ENCODE measurements around the gene DNASE1L1. TPM values are rescaled to one million over a fixed set of nuclear protein-coding genes. Genes with fewer than 3 reads are reported as not detected.

DNASE1L1 gene
- total RNA-seq, 1 donor = 74.6 TPM

DNA sequence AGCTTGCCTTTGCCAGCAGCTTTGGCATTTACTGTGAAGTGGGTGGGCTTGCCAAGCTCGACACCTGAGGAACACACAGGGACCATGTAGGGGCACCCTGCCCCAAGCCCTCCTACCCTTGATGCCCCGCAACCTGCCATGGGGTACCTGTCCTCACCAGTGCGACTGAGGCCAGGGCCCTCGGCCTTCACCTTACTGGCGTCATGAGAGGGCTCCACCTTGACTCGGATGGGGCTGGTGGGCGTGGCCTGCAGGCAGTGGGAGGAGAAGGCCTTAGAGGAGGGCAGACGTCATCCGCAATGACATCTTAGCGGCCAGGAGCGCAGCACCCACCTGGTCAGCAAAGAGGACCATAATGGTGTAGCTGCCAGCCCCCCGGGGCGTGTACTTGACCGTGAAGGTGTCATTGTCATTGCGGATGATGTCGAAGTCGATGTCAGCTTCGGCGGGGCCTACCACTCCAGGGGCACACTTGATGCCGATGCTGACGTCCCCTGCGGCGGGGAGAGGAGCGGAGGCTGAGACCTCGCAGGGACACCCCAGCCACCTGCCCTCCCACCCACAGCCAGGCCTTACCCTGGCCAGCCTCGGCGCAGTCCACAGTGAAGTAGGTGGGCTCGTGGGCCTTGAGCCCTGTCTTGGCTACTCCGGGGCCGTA is 46.8 kb downstream of the DNASE1L1 start:
- DNase-seq (ENCODE audit: insufficient read length, low spot score, missing footprints) = no peak
- no peak overlapping the region for H3K4me3 ChIP-seq (ENCODE audit: insufficient read depth, low read length)
- peaks cover 67% of the 10 kb centered on the region for H4K20me1 ChIP-seq (ENCODE audit: insufficient read depth, low read length)
- no peaks in the 10 kb centered on the region for H3K27me3 ChIP-seq (ENCODE audit: insufficient read depth, low read length)
- H3K4me1 ChIP-seq (ENCODE audit: insufficient read depth, low read length) = no peaks in the 10 kb centered on the region
- no peaks in the 10 kb centered on the region for H3K9me3 ChIP-seq (ENCODE audit: low read depth, low read length)
- peaks cover 95% of the 10 kb centered on the region for H3K36me3 ChIP-seq (ENCODE audit: insufficient read depth, low read length)
- no peak overlapping the region for H2AFZ ChIP-seq (ENCODE audit: low read length)
- H3K79me2 ChIP-seq (ENCODE audit: insufficient read depth, low read length) = peaks cover 91% of the 10 kb centered on the region
- H3K27ac ChIP-seq (ENCODE audit: low read depth, low read length) = no peak overlapping the region
- no peak overlapping the region for H3K4me2 ChIP-seq (ENCODE audit: insufficient read depth, low read length)
- TF ChIP-seq, protein P1, sequence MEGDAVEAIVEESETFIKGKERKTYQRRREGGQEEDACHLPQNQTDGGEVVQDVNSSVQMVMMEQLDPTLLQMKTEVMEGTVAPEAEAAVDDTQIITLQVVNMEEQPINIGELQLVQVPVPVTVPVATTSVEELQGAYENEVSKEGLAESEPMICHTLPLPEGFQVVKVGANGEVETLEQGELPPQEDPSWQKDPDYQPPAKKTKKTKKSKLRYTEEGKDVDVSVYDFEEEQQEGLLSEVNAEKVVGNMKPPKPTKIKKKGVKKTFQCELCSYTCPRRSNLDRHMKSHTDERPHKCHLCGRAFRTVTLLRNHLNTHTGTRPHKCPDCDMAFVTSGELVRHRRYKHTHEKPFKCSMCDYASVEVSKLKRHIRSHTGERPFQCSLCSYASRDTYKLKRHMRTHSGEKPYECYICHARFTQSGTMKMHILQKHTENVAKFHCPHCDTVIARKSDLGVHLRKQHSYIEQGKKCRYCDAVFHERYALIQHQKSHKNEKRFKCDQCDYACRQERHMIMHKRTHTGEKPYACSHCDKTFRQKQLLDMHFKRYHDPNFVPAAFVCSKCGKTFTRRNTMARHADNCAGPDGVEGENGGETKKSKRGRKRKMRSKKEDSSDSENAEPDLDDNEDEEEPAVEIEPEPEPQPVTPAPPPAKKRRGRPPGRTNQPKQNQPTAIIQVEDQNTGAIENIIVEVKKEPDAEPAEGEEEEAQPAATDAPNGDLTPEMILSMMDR (IDR thresholded peaks at IDR 0.05; ENCODE audit: extremely low read depth, low read depth, low read length) = no peak

DNA sequence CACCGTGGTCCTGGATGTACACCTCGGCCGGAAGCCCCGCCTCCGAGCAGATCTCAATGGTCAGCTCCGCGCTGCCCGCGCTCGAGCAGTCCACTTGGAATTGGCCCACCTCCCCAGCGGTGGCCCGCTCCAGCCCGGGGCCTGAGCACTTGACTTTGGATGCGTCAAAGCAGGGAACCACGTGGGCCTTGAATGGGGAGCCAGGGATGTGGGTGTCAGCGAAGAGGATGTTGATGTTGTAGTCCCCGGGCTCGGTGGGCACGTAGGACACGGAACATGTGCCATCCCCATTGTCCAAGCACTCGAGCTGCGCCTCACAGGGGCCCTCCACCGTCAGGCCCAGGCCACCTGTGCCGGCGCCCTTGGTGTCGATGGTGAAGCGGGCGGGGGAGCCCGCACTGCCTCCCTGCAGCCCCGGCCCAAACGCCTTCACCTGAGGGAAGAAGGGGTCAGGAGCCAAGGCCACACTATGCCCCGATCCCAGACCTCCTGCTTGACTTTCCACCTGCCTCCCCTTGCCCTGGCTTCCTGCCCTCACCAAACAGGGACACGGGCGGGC is 48.8 kb downstream of the DNASE1L1 start:
- DNase-seq (ENCODE audit: insufficient read length, low spot score, missing footprints) = no peak
- Histone ChIP-seq H2AFZ (ENCODE audit: low read length) (no peak overlapping the region), H3K4me1 (ENCODE audit: insufficient read depth, low read length) (no peaks in the 10 kb centered on the region), H3K9me3 (ENCODE audit: low read depth, low read length) (no peaks in the 10 kb centered on the region), H3K27ac (ENCODE audit: low read depth, low read length) (no peak overlapping the region), H3K4me3 (ENCODE audit: insufficient read depth, low read length) (no peak overlapping the region), H3K27me3 (ENCODE audit: insufficient read depth, low read length) (no peaks in the 10 kb centered on the region), H3K4me2 (ENCODE audit: insufficient read depth, low read length) (no peak overlapping the region), H3K36me3 (ENCODE audit: insufficient read depth, low read length) (peaks cover 92% of the 10 kb centered on the region), H4K20me1 (ENCODE audit: insufficient read depth, low read length) (peaks cover 72% of the 10 kb centered on the region), H3K79me2 (ENCODE audit: insufficient read depth, low read length) (peaks cover 77% of the 10 kb centered on the region)
- TF ChIP-seq, protein P1 (IDR thresholded peaks at IDR 0.05; ENCODE audit: extremely low read depth, low read depth, low read length) = no peak

DNA sequence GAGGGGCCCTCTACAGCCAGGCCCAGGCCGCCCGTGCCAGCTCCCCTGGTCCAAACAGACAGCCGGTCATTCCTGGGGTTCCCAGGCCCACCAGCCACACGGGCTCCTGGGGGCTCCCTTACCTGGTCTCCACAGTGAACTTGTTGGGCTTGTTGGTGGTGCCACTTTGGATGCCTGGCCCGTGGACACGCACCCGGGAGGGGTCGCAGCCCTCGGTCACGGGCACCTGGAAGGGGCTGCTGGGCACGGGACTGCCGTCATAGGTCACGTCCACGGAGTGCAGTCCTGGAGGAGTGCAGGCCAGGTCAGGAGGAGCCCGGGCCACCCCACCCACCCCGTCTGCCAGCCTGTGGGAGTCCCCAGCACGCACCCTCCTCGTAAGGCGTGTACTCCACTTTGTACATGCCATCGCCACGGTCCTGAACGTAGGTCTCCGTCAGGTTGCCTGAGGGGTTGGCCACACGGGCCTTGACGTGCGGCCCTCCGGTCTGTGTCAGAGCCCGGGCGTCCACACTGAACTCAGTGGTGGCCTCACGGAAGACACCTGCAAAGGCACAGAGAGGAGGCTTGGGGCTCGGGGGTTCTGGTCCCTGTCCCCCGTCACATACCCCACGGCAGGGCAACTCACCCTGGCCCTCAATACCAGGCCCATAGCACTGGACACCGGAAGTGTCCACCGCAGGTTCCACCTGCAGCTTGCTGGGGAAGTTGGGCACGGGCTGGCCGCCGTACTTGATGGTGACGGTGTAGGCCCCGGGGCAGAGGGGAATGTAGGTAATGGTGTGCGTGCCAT is 49.5 kb downstream of the DNASE1L1 start:
- no peak overlapping the region for H3K4me3 ChIP-seq (ENCODE audit: insufficient read depth, low read length)
- no peaks in the 10 kb centered on the region for H3K27me3 ChIP-seq (ENCODE audit: insufficient read depth, low read length)
- no peak overlapping the region for H3K27ac ChIP-seq (ENCODE audit: low read depth, low read length)
- peaks cover 70% of the 10 kb centered on the region for H3K79me2 ChIP-seq (ENCODE audit: insufficient read depth, low read length)
- H2AFZ ChIP-seq (ENCODE audit: low read length) = no peak overlapping the region
- H3K9me3 ChIP-seq (ENCODE audit: low read depth, low read length) = no peaks in the 10 kb centered on the region
- DNase-seq (ENCODE audit: insufficient read length, low spot score, missing footprints) = no peak
- H3K4me2 ChIP-seq (ENCODE audit: insufficient read depth, low read length) = no peak overlapping the region
- TF ChIP-seq, protein P1 (IDR thresholded peaks at IDR 0.05; ENCODE audit: extremely low read depth, low read depth, low read length) = no peak
- peaks cover 74% of the 10 kb centered on the region for H4K20me1 ChIP-seq (ENCODE audit: insufficient read depth, low read length)
- peaks cover 91% of the 10 kb centered on the region for H3K36me3 ChIP-seq (ENCODE audit: insufficient read depth, low read length)
- no peaks in the 10 kb centered on the region for H3K4me1 ChIP-seq (ENCODE audit: insufficient read depth, low read length)

DNA sequence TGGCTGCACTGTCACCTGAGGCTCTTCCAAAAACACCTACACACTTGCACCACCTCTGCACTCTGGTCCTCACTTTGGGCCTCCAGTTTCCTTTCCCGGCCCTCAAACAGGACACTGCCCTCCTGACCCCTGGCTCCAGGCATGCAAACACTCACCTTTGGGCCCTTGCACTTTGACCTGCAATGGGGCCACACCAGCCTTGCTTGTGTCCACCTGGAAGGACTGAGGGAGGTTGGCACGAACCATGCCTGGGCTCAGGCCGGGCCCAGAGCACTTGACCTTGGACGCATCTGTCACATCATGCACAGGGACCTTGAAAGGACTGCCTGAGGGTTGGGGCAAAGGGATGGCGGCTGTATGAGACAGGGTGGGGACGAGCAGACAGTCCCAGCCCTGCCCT is 50.2 kb downstream of the DNASE1L1 start:
- DNase-seq (ENCODE audit: insufficient read length, low spot score, missing footprints) = no peak
- Histone ChIP-seq H3K4me3 (ENCODE audit: insufficient read depth, low read length) (no peak overlapping the region), H3K4me2 (ENCODE audit: insufficient read depth, low read length) (no peak overlapping the region), H3K36me3 (ENCODE audit: insufficient read depth, low read length) (peaks cover 92% of the 10 kb centered on the region), H3K9me3 (ENCODE audit: low read depth, low read length) (no peaks in the 10 kb centered on the region), H4K20me1 (ENCODE audit: insufficient read depth, low read length) (peaks cover 69% of the 10 kb centered on the region), H3K79me2 (ENCODE audit: insufficient read depth, low read length) (peaks cover 63% of the 10 kb centered on the region), H3K27ac (ENCODE audit: low read depth, low read length) (no peak overlapping the region), H3K4me1 (ENCODE audit: insufficient read depth, low read length) (no peaks in the 10 kb centered on the region), H2AFZ (ENCODE audit: low read length) (no peak overlapping the region), H3K27me3 (ENCODE audit: insufficient read depth, low read length) (no peaks in the 10 kb centered on the region)
- TF ChIP-seq, protein P1 (IDR thresholded peaks at IDR 0.05; ENCODE audit: extremely low read depth, low read depth, low read length) = no peak

Data from osteoblast (primary cell).